KMS-11 (cell line): ENCODE data around the gene RASGRP1.
A peak's percentile ranks its signal among the peaks of the same experiment; 100 is the strongest.

Source experiments
- H2AFZ ChIP-seq: fragments of 200-600 bp; sonication (generic); 2 replicates; pipeline ENCODE4 v1.6.1; 2016; ENCODE audit warnings: antibody characterized with exemption, mixed run types, low read depth
- H3K27ac ChIP-seq: fragments of 200-600 bp; sonication (generic); 2 replicates; pipeline ENCODE4 v1.6.1; 2016; ENCODE audit warnings: mild to moderate bottlenecking, mixed run types
- H3K27me3 ChIP-seq: fragments of 200-600 bp; sonication (generic); 2 replicates; pipeline ENCODE4 v1.6.1; 2017; ENCODE audit warnings: mild to moderate bottlenecking, low read depth, mixed run types, moderate library complexity; ENCODE audit not compliant: insufficient read depth
- H3K36me3 ChIP-seq: fragments of 200-600 bp; sonication (generic); 2 replicates; pipeline ENCODE4 v1.6.1; 2017; ENCODE audit warnings: mild to moderate bottlenecking, mixed run types; ENCODE audit not compliant: insufficient read depth
- H3K4me1 ChIP-seq: fragments of 200-600 bp; sonication (generic); 2 replicates; pipeline ENCODE4 v1.6.1; 2016; ENCODE audit warnings: mild to moderate bottlenecking, low read depth, mixed run types; ENCODE audit not compliant: poor library complexity, severe bottlenecking
- H3K4me2 ChIP-seq: fragments of 200-600 bp; sonication (generic); 2 replicates; pipeline ENCODE4 v1.7.0; 2016; ENCODE audit warnings: mild to moderate bottlenecking, mixed run types
- H3K4me3 ChIP-seq: fragments of 200-600 bp; sonication (generic); IDR thresholded peaks from 2 replicates; pipeline ENCODE4 v1.6.1; 2017; ENCODE audit warnings: low read depth, low read length, mixed read lengths; ENCODE audit not compliant: insufficient read depth
- H3K79me2 ChIP-seq: fragments of 200-600 bp; sonication (generic); 2 replicates; pipeline ENCODE4 v1.6.1; 2016; ENCODE audit warnings: low read depth, mixed run types; ENCODE audit not compliant: insufficient read depth
- H3K9ac ChIP-seq: fragments of 200-600 bp; sonication (generic); 2 replicates; pipeline ENCODE4 v1.6.1; 2016; ENCODE audit warnings: mild to moderate bottlenecking, mixed run types
- H4K20me1 ChIP-seq: fragments of 200-600 bp; sonication (generic); 2 replicates; pipeline ENCODE4 v1.6.1; 2016; ENCODE audit warnings: mild to moderate bottlenecking, mixed run types; ENCODE audit not compliant: insufficient read depth
- CTCF ChIP-seq: fragments of 200-600 bp; sonication (generic); conservative IDR thresholded peaks from 2 replicates; pipeline ENCODE4 v1.6.1; 2017; ENCODE audit warnings: low read depth, mild to moderate bottlenecking, antibody characterized with exemption, low read length, moderate library complexity, mixed read lengths

The RASGRP1 gene

GRCh38 chr15:38441130-38441519, 123.5 kb downstream of the RASGRP1 start:
- no peak for TF ChIP-seq CTCF
- Histone ChIP-seq H3K36me3 (no peaks in the 10 kb centered on the region), H3K79me2 (no peaks in the 10 kb centered on the region), H3K27me3 (no peaks in the 10 kb centered on the region), H4K20me1 (no peaks in the 10 kb centered on the region), H3K4me3 (no peak overlapping the region), H3K9ac (no peak overlapping the region), H2AFZ (peak overlapping the region; percentile 77), H3K27ac (no peak overlapping the region), H3K4me1 (peaks cover 14% of the 10 kb centered on the region), H3K4me2 (no peak overlapping the region)

GRCh38 chr15:38440353-38441129, 124.1 kb downstream of the RASGRP1 start:
- H3K27ac ChIP-seq, result no peak overlapping the region
- H3K27me3 ChIP-seq, result no peaks in the 10 kb centered on the region
- H3K79me2 ChIP-seq, result no peaks in the 10 kb centered on the region
- H4K20me1 ChIP-seq, result no peaks in the 10 kb centered on the region
- no peak overlapping the region for H3K9ac ChIP-seq
- TF ChIP-seq CTCF, result peak; percentile 95
- H3K4me1 ChIP-seq, result peaks cover 14% of the 10 kb centered on the region
- peak overlapping the region; percentile 36 for H3K4me2 ChIP-seq
- no peak overlapping the region for H3K4me3 ChIP-seq
- H3K36me3 ChIP-seq, result no peaks in the 10 kb centered on the region
- peak overlapping the region; percentile 77 for H2AFZ ChIP-seq
